Ishikawa (cell line): Measurements from ENCODE around the gene PI4K2B.

Source experiments
- CEBPB ChIP-seq: IDR thresholded peaks from 2 replicates; pipeline ENCODE4 v1.6.1; 2012
- CREB1 ChIP-seq: IDR thresholded peaks from 2 replicates; pipeline ENCODE4 v1.6.1; 2012; ENCODE audit warnings: low read depth
- EGR1 ChIP-seq: IDR thresholded peaks from 2 replicates; pipeline ENCODE4 v1.6.1; 2012
- EP300 ChIP-seq: IDR thresholded peaks from 2 replicates; pipeline ENCODE4 v1.6.1; 2012; ENCODE audit warnings: borderline replicate concordance
- FOXM1 ChIP-seq: IDR thresholded peaks from 2 replicates; pipeline ENCODE4 v1.6.1; 2012; ENCODE audit warnings: low read depth, borderline replicate concordance
- NFIC ChIP-seq: IDR thresholded peaks from 2 replicates; pipeline ENCODE4 v1.6.1; 2012
- RAD21 ChIP-seq: IDR thresholded peaks from 2 replicates; pipeline ENCODE4 v1.6.1; 2012; ENCODE audit warnings: low read depth
- TAF1 ChIP-seq: IDR thresholded peaks from 2 replicates; pipeline ENCODE4 v1.6.1; 2012; ENCODE audit warnings: low read depth, mild to moderate bottlenecking
- TCF12 ChIP-seq: IDR thresholded peaks from 2 replicates; pipeline ENCODE4 v1.6.1; 2012; ENCODE audit warnings: low read depth
- TEAD4 ChIP-seq: IDR thresholded peaks from 2 replicates; pipeline ENCODE4 v1.6.1; 2012
- YY1 ChIP-seq: IDR thresholded peaks from 2 replicates; pipeline ENCODE4 v1.6.1; 2012; ENCODE audit warnings: low read depth
- ZBTB7A ChIP-seq: IDR thresholded peaks from 2 replicates; pipeline ENCODE4 v1.6.1; 2012; ENCODE audit warnings: low read depth
- TF ChIP-seq, protein P1 (sequence below): IDR thresholded peaks from 2 replicates; pipeline ENCODE4 v1.6.1; 2012
- TF ChIP-seq, protein P2 (sequence below): IDR thresholded peaks from 2 replicates; pipeline ENCODE4 v1.6.1; 2012; ENCODE audit warnings: low read depth, mild to moderate bottlenecking
- TF ChIP-seq, protein P3 (sequence below): IDR thresholded peaks from 2 replicates; pipeline ENCODE4 v1.6.1; 2012

PI4K2B gene

DNA sequence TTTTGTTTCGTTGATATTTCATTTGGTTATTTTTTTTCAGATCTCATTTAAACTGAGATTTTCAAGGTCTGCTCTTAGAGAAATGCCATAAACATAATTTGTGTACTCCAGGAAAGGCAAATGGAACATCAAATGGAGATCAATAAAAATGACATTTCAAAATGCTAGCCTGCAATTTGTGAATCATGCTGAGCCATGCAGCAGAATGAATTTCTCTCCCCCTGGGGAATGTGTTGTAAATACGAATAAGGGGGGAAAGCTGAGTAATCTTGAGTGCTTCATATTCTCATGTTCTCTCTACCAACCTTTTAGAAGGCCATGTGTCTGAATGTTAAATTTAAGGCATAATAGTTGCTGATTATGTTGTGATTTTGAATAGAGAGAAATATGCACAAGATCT is 86.5 kb downstream of the PI4K2B start:
- TF ChIP-seq, protein P1, sequence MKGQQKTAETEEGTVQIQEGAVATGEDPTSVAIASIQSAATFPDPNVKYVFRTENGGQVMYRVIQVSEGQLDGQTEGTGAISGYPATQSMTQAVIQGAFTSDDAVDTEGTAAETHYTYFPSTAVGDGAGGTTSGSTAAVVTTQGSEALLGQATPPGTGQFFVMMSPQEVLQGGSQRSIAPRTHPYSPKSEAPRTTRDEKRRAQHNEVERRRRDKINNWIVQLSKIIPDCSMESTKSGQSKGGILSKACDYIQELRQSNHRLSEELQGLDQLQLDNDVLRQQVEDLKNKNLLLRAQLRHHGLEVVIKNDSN = no peak
- TF ChIP-seq EGR1 (no peak), TCF12 (no peak), ZBTB7A (no peak), NFIC (no peak), RAD21 (no peak), YY1 (no peak), CEBPB (no peak), CREB1 (no peak)
- TF ChIP-seq, protein P2, sequence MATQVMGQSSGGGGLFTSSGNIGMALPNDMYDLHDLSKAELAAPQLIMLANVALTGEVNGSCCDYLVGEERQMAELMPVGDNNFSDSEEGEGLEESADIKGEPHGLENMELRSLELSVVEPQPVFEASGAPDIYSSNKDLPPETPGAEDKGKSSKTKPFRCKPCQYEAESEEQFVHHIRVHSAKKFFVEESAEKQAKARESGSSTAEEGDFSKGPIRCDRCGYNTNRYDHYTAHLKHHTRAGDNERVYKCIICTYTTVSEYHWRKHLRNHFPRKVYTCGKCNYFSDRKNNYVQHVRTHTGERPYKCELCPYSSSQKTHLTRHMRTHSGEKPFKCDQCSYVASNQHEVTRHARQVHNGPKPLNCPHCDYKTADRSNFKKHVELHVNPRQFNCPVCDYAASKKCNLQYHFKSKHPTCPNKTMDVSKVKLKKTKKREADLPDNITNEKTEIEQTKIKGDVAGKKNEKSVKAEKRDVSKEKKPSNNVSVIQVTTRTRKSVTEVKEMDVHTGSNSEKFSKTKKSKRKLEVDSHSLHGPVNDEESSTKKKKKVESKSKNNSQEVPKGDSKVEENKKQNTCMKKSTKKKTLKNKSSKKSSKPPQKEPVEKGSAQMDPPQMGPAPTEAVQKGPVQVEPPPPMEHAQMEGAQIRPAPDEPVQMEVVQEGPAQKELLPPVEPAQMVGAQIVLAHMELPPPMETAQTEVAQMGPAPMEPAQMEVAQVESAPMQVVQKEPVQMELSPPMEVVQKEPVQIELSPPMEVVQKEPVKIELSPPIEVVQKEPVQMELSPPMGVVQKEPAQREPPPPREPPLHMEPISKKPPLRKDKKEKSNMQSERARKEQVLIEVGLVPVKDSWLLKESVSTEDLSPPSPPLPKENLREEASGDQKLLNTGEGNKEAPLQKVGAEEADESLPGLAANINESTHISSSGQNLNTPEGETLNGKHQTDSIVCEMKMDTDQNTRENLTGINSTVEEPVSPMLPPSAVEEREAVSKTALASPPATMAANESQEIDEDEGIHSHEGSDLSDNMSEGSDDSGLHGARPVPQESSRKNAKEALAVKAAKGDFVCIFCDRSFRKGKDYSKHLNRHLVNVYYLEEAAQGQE = no peak
- TF ChIP-seq, protein P3, sequence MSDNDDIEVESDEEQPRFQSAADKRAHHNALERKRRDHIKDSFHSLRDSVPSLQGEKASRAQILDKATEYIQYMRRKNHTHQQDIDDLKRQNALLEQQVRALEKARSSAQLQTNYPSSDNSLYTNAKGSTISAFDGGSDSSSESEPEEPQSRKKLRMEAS = no peak

DNA sequence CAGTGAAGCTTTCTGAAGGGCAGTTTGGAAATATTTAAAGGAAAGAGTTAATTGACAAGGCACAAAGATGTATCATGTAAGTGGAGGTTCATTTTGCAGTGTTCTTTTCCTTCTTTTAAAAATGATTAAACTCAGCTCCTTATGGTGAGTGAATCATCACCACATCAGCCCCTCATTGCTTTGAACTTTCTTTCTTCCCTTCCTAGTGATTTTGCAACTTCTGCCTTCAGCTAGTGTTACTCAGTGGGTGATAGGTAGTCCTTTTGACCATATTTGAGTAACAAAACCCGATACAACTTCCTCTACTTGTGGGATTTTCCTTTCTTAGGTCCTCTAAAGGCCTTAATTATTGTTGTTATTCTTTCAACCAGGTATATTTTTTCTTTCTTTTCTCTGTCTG is 86.9 kb downstream of the PI4K2B start:
- TF ChIP-seq, protein P3 = no peak
- TF ChIP-seq, protein P2 = no peak
- no peak for TF ChIP-seq ZBTB7A
- TF ChIP-seq CEBPB = no peak
- no peak for TF ChIP-seq YY1
- no peak for TF ChIP-seq CREB1
- no peak for TF ChIP-seq RAD21
- no peak for TF ChIP-seq TEAD4
- no peak for TF ChIP-seq TAF1
- TF ChIP-seq EGR1 = no peak
- no peak for TF ChIP-seq NFIC
- no peak for TF ChIP-seq TCF12
- TF ChIP-seq, protein P1 = no peak
- no peak for TF ChIP-seq EP300
- TF ChIP-seq FOXM1 = no peak

DNA sequence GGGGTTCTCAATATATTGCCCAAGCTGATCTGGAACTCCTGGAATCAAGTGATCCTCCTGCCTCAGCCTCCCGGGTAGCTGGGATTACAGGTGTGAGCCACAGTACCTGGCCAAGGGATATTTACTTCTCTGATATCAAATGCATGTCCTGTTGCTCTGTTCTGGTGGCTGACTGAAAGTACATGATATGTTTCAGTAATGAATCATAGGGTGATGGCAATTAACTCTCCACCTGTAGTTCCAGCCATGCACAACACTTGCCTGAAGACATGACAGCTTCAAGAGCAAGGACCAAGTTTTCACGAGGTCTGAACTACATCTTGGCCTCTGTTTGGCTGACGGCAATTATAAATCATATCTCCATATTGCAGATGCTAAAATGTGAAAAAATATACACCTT is 87.9 kb downstream of the PI4K2B start:
- no peak for TF ChIP-seq ZBTB7A
- TF ChIP-seq YY1 = no peak
- no peak for TF ChIP-seq FOXM1
- no peak for TF ChIP-seq RAD21
- no peak for TF ChIP-seq NFIC
- TF ChIP-seq EP300 = no peak
- TF ChIP-seq, protein P2 = no peak
- TF ChIP-seq TEAD4 = no peak
- TF ChIP-seq CREB1 = no peak
- no peak for TF ChIP-seq TAF1
- no peak for TF ChIP-seq CEBPB
- no peak for TF ChIP-seq EGR1
- no peak for TF ChIP-seq TCF12
- TF ChIP-seq, protein P1 = no peak
- TF ChIP-seq, protein P3 = no peak
